Bronchial epithelial cell (primary cell): ENCODE data around the gene ATP9A. TPM values are rescaled to one million over a fixed set of nuclear protein-coding genes. Genes with fewer than 3 reads are reported as not detected.

Experiments used
- DNase-seq: peaks from one replicate; pipeline ENCODE4 v3.0.0-alpha.2; 2010; ENCODE audit warnings: low read depth
- FAIRE-seq: peaks from 2 replicates; lab custom pipeline; 2011; peaks lifted over from hg19 to GRCh38; lab: Jason Lieb, UNC
- H3K27me3 ChIP-seq: 2 replicates; pipeline ENCODE4 v1.5.1; 2011; ENCODE audit warnings: low read length; ENCODE audit not compliant: control insufficient read depth, insufficient read depth
- H3K36me3 ChIP-seq: 2 replicates; pipeline ENCODE4 v1.5.1; 2011; ENCODE audit warnings: low read length; ENCODE audit not compliant: control insufficient read depth, insufficient read depth
- H3K4me3 ChIP-seq: 2 replicates; pipeline ENCODE4 v1.5.1; 2011; ENCODE audit warnings: mild to moderate bottlenecking, low read depth, low read length, control low read depth
- CTCF ChIP-seq: IDR thresholded peaks from 2 replicates; pipeline ENCODE4 v1.5.1; 2011; ENCODE audit warnings: mild to moderate bottlenecking, moderate library complexity, low read length, control low read depth, inconsistent platforms; ENCODE audit not compliant: insufficient read depth, severe bottlenecking
- total RNA-seq: library from RNA; depleted of rRNA; stranded (reverse); fragments of >200 nt; gene quantifications from 2 replicates; pipeline ENCODE4 v1.2.1, GENCODE V29; 2014

The ATP9A gene
- total RNA-seq, 1 donor from 2014 or later = 26.3 TPM

GRCh38 chr20:51616060-51616459, 152.1 kb downstream of the ATP9A start:
- FAIRE-seq (no peak), DNase-seq (no peak)
- Histone ChIP-seq H3K27me3 (no peaks in the 10 kb centered on the region), H3K4me3 (no peak overlapping the region), H3K36me3 (no peaks in the 10 kb centered on the region)
- TF ChIP-seq CTCF = no peak

DNA sequence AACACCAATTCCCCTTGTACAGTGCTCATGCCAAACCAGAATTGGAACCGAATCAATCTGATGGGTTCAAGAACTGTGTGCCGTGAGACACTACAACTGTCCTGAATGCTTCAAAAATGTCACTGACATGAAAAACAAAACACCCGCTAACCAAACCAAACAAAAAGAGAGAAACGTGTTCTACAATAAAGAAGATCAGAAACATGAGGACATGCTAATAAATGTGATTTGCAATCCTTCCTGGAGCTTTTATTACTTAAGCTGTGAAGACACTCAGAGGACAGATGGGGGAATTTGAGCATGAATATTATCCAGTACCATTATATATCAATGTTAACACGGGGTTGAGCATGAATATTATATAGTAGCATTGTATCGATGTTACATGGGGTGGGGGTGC, 153.5 kb downstream of the ATP9A start:
- no peak for FAIRE-seq

GRCh38 chr20:51613580-51613979, 154.6 kb downstream of the ATP9A start:
- no peak overlapping the region for H3K4me3 ChIP-seq
- no peak for FAIRE-seq
- H3K36me3 ChIP-seq = no peaks in the 10 kb centered on the region

More for the DNA sequence above, 153.5 kb downstream of the ATP9A start:
- no peak overlapping the region for H3K4me3 ChIP-seq
- TF ChIP-seq CTCF = no peak
- no peaks in the 10 kb centered on the region for H3K27me3 ChIP-seq
- H3K36me3 ChIP-seq = no peaks in the 10 kb centered on the region
- no peak for DNase-seq

GRCh38 chr20:51612896-51613295, 155.3 kb downstream of the ATP9A start:
- TF ChIP-seq CTCF = no peak
- no peak for DNase-seq
- H3K4me3 ChIP-seq = no peak overlapping the region
- no peak for FAIRE-seq
- no peaks in the 10 kb centered on the region for H3K36me3 ChIP-seq
- no peaks in the 10 kb centered on the region for H3K27me3 ChIP-seq

More at GRCh38 chr20:51613580-51613979, 154.6 kb downstream of the ATP9A start:
- no peak for DNase-seq
- TF ChIP-seq CTCF = no peak
- no peaks in the 10 kb centered on the region for H3K27me3 ChIP-seq

DNA sequence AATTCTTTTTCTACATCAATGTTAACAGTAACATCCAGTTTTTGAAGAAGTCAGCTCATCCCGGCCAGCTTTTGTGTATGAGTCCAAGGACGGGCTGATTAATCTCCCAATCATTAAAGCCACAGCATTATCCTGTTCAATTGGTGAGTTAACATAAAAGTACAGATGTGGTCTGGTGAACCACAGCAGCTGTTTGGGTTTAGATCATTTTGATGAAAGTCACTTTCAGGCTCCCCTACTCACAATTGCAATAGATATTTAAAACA, 156.6 kb downstream of the ATP9A start:
- no peak for FAIRE-seq
- Histone ChIP-seq H3K36me3 (no peaks in the 10 kb centered on the region), H3K4me3 (no peak overlapping the region), H3K27me3 (no peaks in the 10 kb centered on the region)
- DNase-seq = no peak
- no peak for TF ChIP-seq CTCF
